K562 (cell line): ENCODE data around the gene MANEA. TPM values are rescaled to one million over a fixed set of nuclear protein-coding genes. Genes with fewer than 3 reads are reported as not detected.

Experiments used
- ATAC-seq: fragments of 200-7000 bp; cut with Tn5 transposase; 3 replicates; pipeline ENCODE4 v1.9.1; 2020; ENCODE audit warnings: moderate library complexity
- BruUV-seq: library from RNA; stranded (reverse); fragments of 400-500 nt; replicated peaks from 2 replicates; lab custom pipeline; 2021; lab: Mats Ljungman, UMichigan
- CTCF ChIA-PET: fragments of 300-600 bp; formaldehyde crosslinking; extraction: SDS; loops from one replicate; lab custom pipeline; 2021; ENCODE audit warnings: low intra/inter-chr PET ratio; lab: Yijun Ruan, JAX
- POLR2A ChIA-PET: fragments of 300-600, 350-650 bp; sonication (Branson Sonifier 250); formaldehyde crosslinking; extraction: SDS; loops from one replicate; lab custom pipeline; 2021; ENCODE audit warnings: antibody characterized with exemption, inconsistent platforms; lab: Yijun Ruan, JAX
- DNase-seq, 4 experiments: peaks; one replicate each; pipeline versions ENCODE4 v3.0.0 to v3.0.0-alpha.2; 2011 to 2018; ENCODE audit warnings: low spot score in 3 of 4, mixed read lengths in 3 of 4; ENCODE audit errors: extremely low read depth in 1 of 4
- FAIRE-seq: peaks from 2 replicates; lab custom pipeline; 2011; peaks lifted over from hg19 to GRCh38; lab: Jason Lieb, UNC
- H2AFZ ChIP-seq: 2 replicates; pipeline ENCODE4 v1.6.0; 2011; ENCODE audit warnings: low read depth, low read length, control low read depth, inconsistent platforms
- H3K27ac ChIP-seq: fragments of 200-600 bp; 3 replicates; pipeline ENCODE4 v1.8.0; 2011; ENCODE audit warnings: low read depth, mild to moderate bottlenecking, control low read depth, inconsistent platforms, low read length, moderate library complexity, mixed read lengths; ENCODE audit errors: extremely low read depth
- H3K27me3 ChIP-seq, 2 experiments: fragments of 300-600 bp in 1 of 2; 2 replicates in 1 of 2; 3 replicates in 1 of 2; pipeline versions ENCODE4 v1.6.0 to v1.8.0; 2011; ENCODE audit warnings: inconsistent platforms in 2 of 2, low read length in 2 of 2, mild to moderate bottlenecking in 1 of 2, mixed read lengths in 1 of 2, moderate library complexity in 1 of 2; ENCODE audit not compliant: control insufficient read depth in 2 of 2, insufficient read depth in 2 of 2
- H3K36me3 ChIP-seq: fragments of 300-600 bp; 3 replicates; pipeline ENCODE4 v1.8.0; 2011; ENCODE audit warnings: mild to moderate bottlenecking, low read length, inconsistent platforms; ENCODE audit not compliant: control insufficient read depth, insufficient read depth
- H3K4me1 ChIP-seq, 2 experiments: fragments of 200-600 bp in 1 of 2; replicated peaks in 1 of 2; 2 replicates in 1 of 2; 3 replicates in 1 of 2; pipeline versions ENCODE4 v1.5.1 to v1.8.0; 2011; ENCODE audit warnings: inconsistent platforms in 2 of 2, low read length in 2 of 2, mild to moderate bottlenecking in 1 of 2, mixed read lengths in 1 of 2, moderate library complexity in 1 of 2; ENCODE audit not compliant: control insufficient read depth in 2 of 2, insufficient read depth in 2 of 2
- H3K4me2 ChIP-seq: 2 replicates; pipeline ENCODE4 v1.6.1; 2011; ENCODE audit warnings: low read length, control low read depth, inconsistent platforms, mixed read lengths; ENCODE audit not compliant: insufficient read depth
- H3K4me3 ChIP-seq: fragments of 200-600 bp; sonication (generic), shearing (Covaris generic); 2 replicates; pipeline ENCODE4 v1.5.1; 2016; ENCODE audit warnings: control low read depth, inconsistent platforms
- H3K79me2 ChIP-seq: fragments of 200-600 bp; 3 replicates; pipeline ENCODE4 v1.8.0; 2011; ENCODE audit warnings: low read length, inconsistent platforms; ENCODE audit not compliant: control insufficient read depth, insufficient read depth
- H3K9ac ChIP-seq, 2 experiments: 2 replicates each; pipeline versions ENCODE4 v1.6.0 to v1.6.1; 2011; ENCODE audit warnings: low read depth in 2 of 2, low read length in 2 of 2, control low read depth in 1 of 2, inconsistent platforms in 1 of 2, mild to moderate bottlenecking in 1 of 2, mixed read lengths in 1 of 2; ENCODE audit not compliant: insufficient read depth in 1 of 2
- H3K9me1 ChIP-seq: one replicate; pipeline ENCODE4 v1.6.0; 2011; ENCODE audit warnings: inconsistent platforms, mild to moderate bottlenecking, low read length, moderate library complexity; ENCODE audit not compliant: control insufficient read depth, insufficient read depth
- H3K9me3 ChIP-seq: replicated peaks from 2 replicates; pipeline ENCODE4 v1.5.1; 2011; ENCODE audit warnings: low read depth, low read length, inconsistent platforms; ENCODE audit not compliant: control insufficient read depth, insufficient read depth
- H4K20me1 ChIP-seq: replicated peaks from 2 replicates; pipeline ENCODE4 v1.6.1; 2011; ENCODE audit warnings: low read length, inconsistent platforms, mixed read lengths; ENCODE audit not compliant: control insufficient read depth, insufficient read depth
- ADNP ChIP-seq: fragments of 200-800 bp; sonication (Bioruptor generic); IDR thresholded peaks from 2 replicates; pipeline ENCODE4 v1.6.1; 2016; ENCODE audit warnings: missing genetic modification characterization, missing compliant biosample characterization
- DNMT1 ChIP-seq: fragments of 450-650 bp; IDR thresholded peaks from 2 replicates; pipeline ENCODE4 v1.6.1; 2016; ENCODE audit warnings: antibody characterized with exemption, mild to moderate bottlenecking
- E2F1 ChIP-seq: sonication (generic); formaldehyde crosslinking; IDR thresholded peaks from 2 replicates; pipeline ENCODE4 v1.8.1; 2023; ENCODE audit warnings: mild to moderate bottlenecking, missing genetic modification reagents, moderate library complexity
- ETV1 ChIP-seq: fragments of 450-650 bp; conservative IDR thresholded peaks from 2 replicates; pipeline ENCODE4 v1.6.1; 2016; ENCODE audit warnings: missing genetic modification characterization, control low read depth, low read depth, missing compliant biosample characterization
- HMGXB4 ChIP-seq: sonication (generic); formaldehyde crosslinking; IDR thresholded peaks from 2 replicates; pipeline ENCODE4 v1.8.1; 2023; ENCODE audit warnings: mild to moderate bottlenecking, missing genetic modification reagents
- MIER1 ChIP-seq: fragments of 450-650 bp; IDR thresholded peaks from 2 replicates; pipeline ENCODE4 v1.6.1; 2016; ENCODE audit warnings: antibody characterized with exemption, mild to moderate bottlenecking, low read depth
- PATZ1 ChIP-seq: fragments of 250-450 bp; sonication (Bioruptor Pico); IDR thresholded peaks from 2 replicates; pipeline ENCODE4 v1.5.0; 2020; ENCODE audit warnings: mild to moderate bottlenecking, borderline replicate concordance
- ZBTB34 ChIP-seq: fragments of 250-450 bp; sonication (Bioruptor Pico); IDR thresholded peaks from 2 replicates; pipeline ENCODE4 v1.8.0; 2021; ENCODE audit warnings: mild to moderate bottlenecking, moderate library complexity
- WGBS: fragments of 100-300 bp; shearing (Covaris generic); methylation state at CpG from one replicate; pipeline ENCODE4 v1.1.6; 2016; ENCODE audit warnings: low coverage, mixed read lengths; ENCODE audit not compliant: insufficient coverage; ENCODE audit errors: missing lambda C conversion rate; 5-methylcytosine and 5-hydroxymethylcytosine counted together
- in situ Hi-C: fragments of 300-500 bp; cut with MboI; formaldehyde crosslinking; loops from 4 replicates; pipeline ENCODE4 v1.15.0; 2018; ENCODE audit warnings: inconsistent platforms, mixed read lengths
- intact Hi-C: fragments of 100-400 bp; cut with micrococcal nuclease; formaldehyde crosslinking; loops from 2 replicates; pipeline ENCODE4 v1.14.2; 2022
- polyA plus RNA-seq, 8 experiments: library from polyadenylated mRNA; depleted of rRNA in 4 of 8; stranded (reverse) in 5 of 8; unstranded in 3 of 8; fragments of >200 nt; fragmentation: Nextera tagmentation in 2 of 8; fragmentation: Illumina TruSeq in 1 of 8; extraction: Ambion mirVana in 2 of 8; extraction: Trizol in 1 of 8; gene quantifications; 2 replicates each; pipeline versions ENCODE4 v1.2.1 to v1.2.3, GENCODE V29; 2011 to 2014; ENCODE audit warnings: inconsistent platforms in 1 of 8, missing spikeins in 1 of 8
- total RNA-seq, 7 experiments: library from RNA; depleted of rRNA in 6 of 7; stranded (reverse); fragments of >200 nt in 6 of 7; fragmentation: Illumina TruSeq in 2 of 7; extraction: Trizol in 2 of 7; gene quantifications; 2 replicates each; pipeline versions ENCODE4 v1.2.1 to v1.2.3, GENCODE V29; 2011 to 2021; ENCODE audit warnings: low replicate concordance in 1 of 7
- TF ChIP-seq, protein P1 (sequence below), 3 experiments: fragments of 200-800 bp in 1 of 3; sonication (Bioruptor generic) in 1 of 3; sonication (generic) in 1 of 3; formaldehyde crosslinking in 1 of 3; IDR thresholded peaks; 2 replicates each; pipeline versions ENCODE4 v1.6.1 to v1.8.0; 2016 to 2022; ENCODE audit warnings: mild to moderate bottlenecking in 2 of 3, missing compliant biosample characterization in 2 of 3, missing genetic modification characterization in 2 of 3, missing genetic modification reagents in 1 of 3

The MANEA gene
- total and polyA plus RNA-seq, 9 of the 15 experiments (the other 6 are each of a cell fraction or from before 2014, with no cell fraction given): 4.8 to 16.1 (median 11.4) TPM

- intact Hi-C loops: no loop called here
- CTCF ChIA-PET: no interaction called here
- BruUV-seq: no TSS peak
Measured at GRCh38 chr6:95545686-95546085, 31.6 kb upstream of the MANEA start.

More at GRCh38 chr6:95545686-95546085, 31.6 kb upstream of the MANEA start:
- Histone ChIP-seq H4K20me1 (no peaks in the 10 kb centered on the region), H3K36me3 (no peaks in the 10 kb centered on the region), H3K4me2 (no peak overlapping the region), H3K4me3 (no peak overlapping the region), H3K4me1 (no peaks in the 10 kb centered on the region), H3K9ac (no peak overlapping the region), H3K9me3 (no peaks in the 10 kb centered on the region), H3K79me2 (no peaks in the 10 kb centered on the region), H3K27me3 (no peaks in the 10 kb centered on the region), H3K9me1 (no peaks in the 10 kb centered on the region), H2AFZ (no peak overlapping the region), H3K27ac (no peak overlapping the region)
- TF ChIP-seq E2F1 (CRISPR knock-in tag) (no peak), DNMT1 (no peak), ADNP (no peak), HMGXB4 (no peak), PATZ1 (no peak), ETV1 (tag) (no peak), ZBTB34 (CRISPR knock-in tag) (no peak), MIER1 (no peak)
- TF ChIP-seq, protein P1, sequence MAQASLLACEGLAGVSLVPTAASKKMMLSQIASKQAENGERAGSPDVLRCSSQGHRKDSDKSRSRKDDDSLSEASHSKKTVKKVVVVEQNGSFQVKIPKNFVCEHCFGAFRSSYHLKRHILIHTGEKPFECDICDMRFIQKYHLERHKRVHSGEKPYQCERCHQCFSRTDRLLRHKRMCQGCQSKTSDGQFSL (CRISPR knock-in tag; IDR thresholded peaks at IDR 0.05): no peak
- TF ChIP-seq, protein P1 (tag; IDR thresholded peaks at IDR 0.05): no peak
- no peak for FAIRE-seq
- no peak for DNase-seq
- POLR2A ChIA-PET: no interaction called here
- WGBS: 11% methylated on average over 2 of the region's 2 CpGs
- in situ Hi-C loops: no loop called here
- ATAC-seq: no peak
